Kidney (tissue), 14 donors: ENCODE measurements around the gene KLK11. TPM values are rescaled to one million over a fixed set of nuclear protein-coding genes. Genes with fewer than 3 reads are reported as not detected.

Source experiments
- DNase-seq, 5 donors: peaks; one replicate each; pipeline ENCODE4 v3.0.0-alpha.2; 2013 to 2020
- FAIRE-seq: peaks from 2 replicates; lab custom pipeline; 2012; peaks lifted over from hg19 to GRCh38; lab: Jason Lieb, UNC
- H3K27ac ChIP-seq, 2 donors: one replicate each; pipeline ENCODE4 v1.7.0; 2013; ENCODE audit warnings: low read depth in 2 of 2, low read length in 2 of 2, inconsistent platforms in 1 of 2
- H3K27me3 ChIP-seq: one replicate; pipeline ENCODE4 v1.7.1; 2013; ENCODE audit warnings: low read length, inconsistent platforms; ENCODE audit not compliant: control insufficient read depth, insufficient read depth
- H3K36me3 ChIP-seq, 3 donors: one replicate each; pipeline versions ENCODE4 v1.7.0 to v1.7.1; 2013; ENCODE audit warnings: low read length in 3 of 3, control low read depth in 1 of 3, inconsistent platforms in 1 of 3; ENCODE audit not compliant: insufficient read depth in 3 of 3, control insufficient read depth in 2 of 3
- H3K4me1 ChIP-seq, 3 donors: one replicate each; pipeline versions ENCODE4 v1.7.0 to v1.7.1; 2013; ENCODE audit warnings: low read length in 3 of 3, inconsistent platforms in 1 of 3, low read depth in 1 of 3; ENCODE audit not compliant: control insufficient read depth in 2 of 3, insufficient read depth in 2 of 3
- H3K4me3 ChIP-seq, 3 donors: one replicate each; pipeline versions ENCODE4 v1.7.0 to v1.8.1; 2013; ENCODE audit warnings: low read length in 3 of 3, control low read depth in 1 of 3, inconsistent platforms in 1 of 3
- H3K9ac ChIP-seq, 3 donors: one replicate each; pipeline versions ENCODE4 v1.7.0 to v1.7.1; 2013; ENCODE audit warnings: low read length in 3 of 3, control low read depth in 1 of 3, inconsistent platforms in 1 of 3
- H3K9me3 ChIP-seq, 3 donors: one replicate each; pipeline versions ENCODE4 v1.7.0 to v1.7.1; 2013; ENCODE audit warnings: low read length in 3 of 3, control low read depth in 1 of 3, inconsistent platforms in 1 of 3; ENCODE audit not compliant: control insufficient read depth in 2 of 3, insufficient read depth in 1 of 3
- CTCF ChIP-seq: IDR thresholded peaks from 3 replicates; pipeline ENCODE4 v1.5.1; 2012; ENCODE audit warnings: mild to moderate bottlenecking, moderate library complexity, borderline replicate concordance; ENCODE audit not compliant: insufficient read depth; ENCODE audit errors: extremely low read depth
- intact Hi-C: fragments of 100-400 bp; cut with DNase I; formaldehyde crosslinking; loops from one replicate; pipeline ENCODE4 v1.11.1; 2022
- polyA plus RNA-seq: library from polyadenylated mRNA; stranded (reverse); fragments of 350-450 nt; fragmentation: Illumina TruSeq; extraction: RNeasy Lipid Tissue Mini Kit (QIAGEN cat#74804); gene quantifications from one replicate; pipeline ENCODE4 v1.2.3, GENCODE V29; 2014; ENCODE audit warnings: low read depth, low replicate concordance; ENCODE audit not compliant: insufficient read depth
- total RNA-seq: library from RNA; stranded (reverse); fragmentation: NEBNext Ultra II Directional; extraction: Animal tissue kit (Norgen Biotek cat#: 25700); gene quantifications from one replicate; pipeline ENCODE4 v1.2.1, GENCODE V29; 2021
- donor health status: control.
- donor health status: control.
- donor health status: control.
- donor health status: control.
- donor health status: control.
- donor health status: DM: yes; HTN: yes; CAD: no.
- donor health status: Normal renal cell carcinoma (clear cell type).

KLK11 gene
- total and polyA plus RNA-seq, 2 donors from 2014 or later: 0.47 TPM; not detected in 1

GRCh38 chr19:50978772-50979390 lies 47.5 kb downstream of the KLK11 start:
- H3K9ac ChIP-seq: no peak overlapping the region
- H3K4me3 ChIP-seq: no peak overlapping the region
- no peak for FAIRE-seq
- DNase-seq: no peak
- no peak for TF ChIP-seq CTCF
- no peaks in the 10 kb centered on the region for H3K9me3 ChIP-seq
- no peaks in the 10 kb centered on the region for H3K4me1 ChIP-seq
- no peak overlapping the region for H3K27ac ChIP-seq
- no peaks in the 10 kb centered on the region for H3K27me3 ChIP-seq
- intact Hi-C loops: no loop called here
- H3K36me3 ChIP-seq: no peaks in the 10 kb centered on the region

GRCh38 chr19:50977626-50978025 lies 48.8 kb downstream of the KLK11 start:
- Histone ChIP-seq H3K4me3 (no peak overlapping the region), H3K4me1 (no peaks in the 10 kb centered on the region), H3K9me3 (no peaks in the 10 kb centered on the region), H3K27ac (no peak overlapping the region), H3K27me3 (no peaks in the 10 kb centered on the region), H3K9ac (no peak overlapping the region), H3K36me3 (no peaks in the 10 kb centered on the region)
- TF ChIP-seq CTCF: no peak
- FAIRE-seq (no peak), DNase-seq (no peak)
- intact Hi-C loops: no loop called here

- TF ChIP-seq CTCF: no peak
- DNase-seq (peak in 1 of 5 donors; percentile 13), FAIRE-seq (no peak)
- H3K27me3 ChIP-seq: no peaks in the 10 kb centered on the region
- no peak overlapping the region for H3K4me3 ChIP-seq
- no peaks in the 10 kb centered on the region for H3K36me3 ChIP-seq
- H3K9me3 ChIP-seq: no peaks in the 10 kb centered on the region
- no peak overlapping the region for H3K9ac ChIP-seq
- intact Hi-C loops: no loop called here
- no peak overlapping the region for H3K27ac ChIP-seq
- no peaks in the 10 kb centered on the region for H3K4me1 ChIP-seq
Observed at GRCh38 chr19:50975766-50976165, 50.6 kb downstream of the KLK11 start.
